ENCODE results near the gene EIF3F.

DNA sequence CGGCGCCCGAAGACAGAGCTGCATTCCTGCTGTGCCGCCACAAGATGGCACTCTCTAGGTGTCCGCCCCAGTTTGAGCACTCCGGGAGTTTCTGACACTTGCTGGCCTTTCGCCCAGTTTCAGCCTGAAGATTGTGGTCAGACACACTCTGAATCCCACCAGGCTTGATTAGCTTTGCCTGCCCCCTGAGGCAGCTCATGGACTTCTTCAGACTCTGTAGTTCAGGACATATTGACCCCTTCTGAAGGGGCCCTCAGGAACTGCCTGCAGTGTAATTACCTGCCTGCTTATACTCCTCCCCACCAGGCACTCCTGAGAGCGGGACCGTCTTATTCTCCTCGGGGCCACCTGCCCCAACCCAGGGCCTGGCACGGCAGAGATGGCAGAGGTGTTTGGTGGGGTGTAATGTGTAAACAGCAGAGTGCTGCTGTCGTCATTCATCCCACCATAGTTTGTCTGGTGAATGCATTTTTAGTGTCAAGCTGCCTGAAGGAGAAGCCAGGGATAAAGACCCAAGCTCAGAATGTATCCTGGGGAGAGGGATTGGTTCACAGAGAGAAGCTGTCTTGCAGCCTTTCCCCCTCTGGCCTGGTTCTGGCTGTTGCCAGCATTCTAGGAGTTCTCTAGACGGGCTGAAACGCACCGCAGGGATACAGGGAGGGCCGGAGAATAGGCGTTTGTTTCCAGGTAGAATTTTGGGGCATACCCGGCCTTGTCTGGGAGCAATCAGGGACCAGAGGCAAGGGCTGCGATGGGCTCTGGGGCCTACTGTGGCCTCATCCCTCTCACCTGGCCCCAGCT, 46.4 kb downstream of the EIF3F start:
- TF ChIP-seq SREBF1 (IDR thresholded peaks at IDR 0.05; ENCODE audit: low read length): no peak
- TF ChIP-seq ZNF384 (IDR thresholded peaks at IDR 0.05; ENCODE audit: borderline replicate concordance, low read depth, low read length): no peak
- TF ChIP-seq HCFC1 (IDR thresholded peaks at IDR 0.05; ENCODE audit: low read length): no peak
- TF ChIP-seq, protein P1, sequence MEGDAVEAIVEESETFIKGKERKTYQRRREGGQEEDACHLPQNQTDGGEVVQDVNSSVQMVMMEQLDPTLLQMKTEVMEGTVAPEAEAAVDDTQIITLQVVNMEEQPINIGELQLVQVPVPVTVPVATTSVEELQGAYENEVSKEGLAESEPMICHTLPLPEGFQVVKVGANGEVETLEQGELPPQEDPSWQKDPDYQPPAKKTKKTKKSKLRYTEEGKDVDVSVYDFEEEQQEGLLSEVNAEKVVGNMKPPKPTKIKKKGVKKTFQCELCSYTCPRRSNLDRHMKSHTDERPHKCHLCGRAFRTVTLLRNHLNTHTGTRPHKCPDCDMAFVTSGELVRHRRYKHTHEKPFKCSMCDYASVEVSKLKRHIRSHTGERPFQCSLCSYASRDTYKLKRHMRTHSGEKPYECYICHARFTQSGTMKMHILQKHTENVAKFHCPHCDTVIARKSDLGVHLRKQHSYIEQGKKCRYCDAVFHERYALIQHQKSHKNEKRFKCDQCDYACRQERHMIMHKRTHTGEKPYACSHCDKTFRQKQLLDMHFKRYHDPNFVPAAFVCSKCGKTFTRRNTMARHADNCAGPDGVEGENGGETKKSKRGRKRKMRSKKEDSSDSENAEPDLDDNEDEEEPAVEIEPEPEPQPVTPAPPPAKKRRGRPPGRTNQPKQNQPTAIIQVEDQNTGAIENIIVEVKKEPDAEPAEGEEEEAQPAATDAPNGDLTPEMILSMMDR (IDR thresholded peaks at IDR 0.05 in 2 of 3, conservative IDR thresholded peaks at IDR 0.05 in 1 of 3; ENCODE audit: control insufficient read depth in 2 of 3, extremely low read depth in 1 of 3, insufficient read depth in 1 of 3, low read depth in 3 of 3, low read length in 3 of 3): peak; percentile 81 to 90 (median 85)
- TF ChIP-seq CHD4 (IDR thresholded peaks at IDR 0.05): no peak
- TF ChIP-seq ZSCAN29 (IDR thresholded peaks at IDR 0.05): no peak
- TF ChIP-seq CREM (IDR thresholded peaks at IDR 0.05; ENCODE audit: low read depth): no peak
- no peak for TF ChIP-seq BHLHE40 (IDR thresholded peaks at IDR 0.05; ENCODE audit: borderline replicate concordance in 1 of 2, low read depth in 2 of 2, low read length in 1 of 2)
- no peak for TF ChIP-seq EZH2 (IDR thresholded peaks at IDR 0.05; ENCODE audit: borderline replicate concordance, control insufficient read depth, low read depth, low read length)
- no peak for TF ChIP-seq SP1 (IDR thresholded peaks at IDR 0.05; ENCODE audit: low read depth, low read length)
- TF ChIP-seq, protein P2, sequence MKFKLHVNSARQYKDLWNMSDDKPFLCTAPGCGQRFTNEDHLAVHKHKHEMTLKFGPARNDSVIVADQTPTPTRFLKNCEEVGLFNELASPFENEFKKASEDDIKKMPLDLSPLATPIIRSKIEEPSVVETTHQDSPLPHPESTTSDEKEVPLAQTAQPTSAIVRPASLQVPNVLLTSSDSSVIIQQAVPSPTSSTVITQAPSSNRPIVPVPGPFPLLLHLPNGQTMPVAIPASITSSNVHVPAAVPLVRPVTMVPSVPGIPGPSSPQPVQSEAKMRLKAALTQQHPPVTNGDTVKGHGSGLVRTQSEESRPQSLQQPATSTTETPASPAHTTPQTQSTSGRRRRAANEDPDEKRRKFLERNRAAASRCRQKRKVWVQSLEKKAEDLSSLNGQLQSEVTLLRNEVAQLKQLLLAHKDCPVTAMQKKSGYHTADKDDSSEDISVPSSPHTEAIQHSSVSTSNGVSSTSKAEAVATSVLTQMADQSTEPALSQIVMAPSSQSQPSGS (IDR thresholded peaks at IDR 0.05; ENCODE audit: low read length): no peak
- TF ChIP-seq POLR2A (IDR thresholded peaks at IDR 0.05; ENCODE audit: low read depth, low read length): no peak
